HG03432 (cell line): ENCODE measurements around the gene UBLCP1.
A peak's percentile ranks its signal among the peaks of the same experiment; 100 is the strongest.
"Not testable (repeated sequence)": the region's sequence is repeated elsewhere in the genome, so short reads cannot be mapped to it uniquely, and the experiment has no call there.

ENCODE experiments used
- ATAC-seq: cut with Tn5 transposase; IDR thresholded peaks from one replicate; pipeline ENCODE4 v1.9.1; 2021; ENCODE audit warnings: mild to moderate bottlenecking, moderate library complexity; ENCODE audit not compliant: unreplicated experiment

UBLCP1 gene

GRCh38 chr5:159262859-159263568, at the start of gene UBLCP1:
UBLCP1 (plus strand) TSS chr5:159263290; CDS start chr5:159268916, 5,626 bp downstream.
- ATAC-seq = peak; percentile 93

DNA sequence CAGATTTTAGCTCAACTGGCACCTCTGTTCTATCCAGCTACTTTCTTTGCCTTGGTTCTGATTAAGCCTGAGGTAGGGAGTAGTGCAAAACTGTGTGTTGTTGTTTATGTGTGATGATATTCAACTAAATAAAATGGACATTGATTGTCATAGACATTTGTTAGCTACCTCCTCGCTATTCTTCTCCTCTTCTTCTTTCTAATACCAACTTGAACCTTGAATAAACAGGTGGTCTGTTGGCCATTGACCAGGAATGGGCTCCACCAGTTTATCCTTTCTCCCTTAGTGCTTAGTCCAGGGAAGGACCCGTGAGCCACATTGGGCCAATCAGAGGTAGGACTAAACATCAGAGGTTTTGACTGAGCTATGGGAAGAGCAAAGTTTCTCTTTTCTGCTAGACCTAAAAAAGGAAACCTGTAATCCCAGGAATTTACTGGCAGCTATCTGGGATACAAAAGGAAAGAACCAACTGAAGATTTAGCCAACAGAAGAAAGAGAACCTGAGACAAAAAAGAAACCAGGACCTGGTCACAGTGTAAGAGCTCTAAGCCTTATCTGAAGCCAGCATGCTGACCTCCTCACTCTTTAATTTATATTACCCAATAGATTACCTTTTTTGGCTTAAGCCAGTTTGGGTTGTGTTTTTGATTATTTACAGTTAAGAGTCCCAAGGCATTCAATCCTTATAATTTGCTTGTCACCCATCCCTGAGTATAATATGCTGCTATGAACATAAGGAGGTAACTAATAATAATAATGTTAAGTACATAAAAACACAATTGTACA, 48.4 kb upstream of the UBLCP1 start:
- no peak for ATAC-seq

DNA sequence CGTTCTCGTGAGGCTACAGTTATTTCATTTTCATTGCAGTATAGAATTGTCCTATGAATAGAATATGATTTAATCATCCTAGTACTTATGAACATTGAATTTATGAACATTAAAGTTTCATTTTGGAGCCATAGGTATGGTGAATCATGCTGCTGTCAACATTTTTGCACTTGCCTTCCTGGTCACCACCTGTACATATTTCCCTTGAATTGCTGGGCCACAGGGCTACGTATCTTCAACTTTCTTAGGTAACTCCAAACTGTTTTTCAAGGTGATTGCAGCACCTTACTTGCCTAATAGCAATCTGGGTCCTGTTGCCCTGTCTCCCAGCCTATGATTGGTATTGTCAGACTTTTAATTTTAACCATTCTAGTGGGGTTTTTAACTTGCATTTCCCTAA, 47.2 kb upstream of the UBLCP1 start:
- no peak for ATAC-seq

- no peak for ATAC-seq
Measured at GRCh38 chr5:159216454-159216853, 46.6 kb upstream of the UBLCP1 start.

GRCh38 chr5:159217236-159217635, 45.9 kb upstream of the UBLCP1 start:
- ATAC-seq = no peak

GRCh38 chr5:159218595-159219023, 44.5 kb upstream of the UBLCP1 start:
- no peak for ATAC-seq

DNA sequence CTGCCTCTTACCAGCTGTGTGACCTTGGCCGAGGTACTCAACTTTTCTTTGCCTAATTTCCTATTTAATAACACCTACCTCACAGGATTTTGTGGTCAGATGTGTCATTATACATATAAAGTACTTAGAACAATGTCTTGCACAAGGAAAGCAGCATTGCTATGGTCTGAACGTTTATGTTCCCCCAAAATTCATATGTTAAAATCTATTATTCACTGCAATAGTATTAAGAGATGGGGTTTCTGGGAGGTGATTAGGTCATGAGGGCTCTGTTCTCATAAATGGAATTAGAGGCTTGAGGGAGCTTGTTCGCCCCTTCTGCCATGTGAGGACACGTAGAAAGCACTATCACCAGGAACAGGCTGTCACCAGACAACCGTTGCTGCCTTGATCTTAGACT, 42.9 kb upstream of the UBLCP1 start:
- ATAC-seq = no peak

DNA sequence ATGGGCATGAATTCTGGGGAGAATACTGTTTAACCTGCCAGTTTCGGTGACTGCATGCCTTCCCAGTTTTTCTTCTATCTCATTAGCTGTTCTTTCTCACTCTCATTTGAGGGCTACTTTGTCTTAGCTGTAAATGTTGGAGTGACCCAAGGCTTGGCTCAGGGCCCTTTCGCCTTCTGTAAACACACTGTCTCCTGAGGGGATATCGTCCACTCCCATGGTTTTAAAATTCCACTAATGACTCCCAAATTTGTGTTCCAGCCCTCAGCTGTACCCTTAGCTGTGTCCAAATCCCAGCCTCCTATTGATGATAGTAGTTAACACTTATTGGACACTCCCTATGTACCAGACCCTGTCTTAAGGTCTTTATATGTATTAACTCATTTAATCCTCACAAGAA, 39.6 kb upstream of the UBLCP1 start:
- no peak for ATAC-seq

DNA sequence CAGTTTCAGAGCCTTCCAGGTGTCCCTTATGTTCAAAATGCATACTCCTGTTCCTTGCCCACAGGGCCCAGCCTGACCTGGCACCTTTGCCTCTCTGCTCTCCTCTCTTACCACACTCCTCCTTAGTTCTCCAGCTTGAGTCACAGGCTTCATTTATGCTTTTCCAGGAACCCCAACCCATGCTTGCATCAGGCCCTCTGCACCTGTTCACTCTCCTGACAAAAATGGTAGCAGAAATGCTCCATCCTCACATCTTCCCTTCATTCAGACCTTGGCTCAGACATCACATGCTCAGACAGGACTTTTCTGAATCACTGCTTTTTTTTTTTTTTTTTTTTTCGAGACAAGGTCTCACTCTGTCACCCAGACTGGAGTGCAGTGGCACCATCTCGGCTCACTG, 38.6 kb upstream of the UBLCP1 start:
- ATAC-seq = no peak

GRCh38 chr5:159226451-159226850, 36.6 kb upstream of the UBLCP1 start:
- no peak for ATAC-seq

GRCh38 chr5:159227452-159227851, 35.6 kb upstream of the UBLCP1 start:
- no peak for ATAC-seq

GRCh38 chr5:159228097-159228496, 35.0 kb upstream of the UBLCP1 start:
- ATAC-seq = not testable (repeated sequence)

DNA sequence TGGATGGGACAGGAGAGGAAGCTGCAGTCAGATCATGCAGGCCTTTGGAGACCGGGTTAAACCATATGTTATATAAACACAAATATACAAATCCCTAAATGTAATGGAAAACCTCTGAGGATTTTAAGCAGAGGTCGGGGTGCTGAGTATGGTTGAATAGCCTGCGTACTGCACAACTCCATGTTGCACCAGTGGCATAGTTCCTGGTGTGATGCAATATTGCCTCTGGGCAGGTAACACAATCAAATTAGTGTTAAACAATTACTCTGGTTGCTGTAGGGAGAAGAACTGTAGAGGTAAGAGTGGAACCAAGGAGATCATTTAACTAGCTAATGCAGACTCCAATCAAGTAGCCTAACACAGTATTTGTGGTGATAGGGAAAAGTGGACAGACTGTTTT, 32.4 kb upstream of the UBLCP1 start:
- no peak for ATAC-seq

GRCh38 chr5:159231167-159231566, 31.9 kb upstream of the UBLCP1 start:
- no peak for ATAC-seq

- not testable (repeated sequence) for ATAC-seq
Measured at GRCh38 chr5:159235871-159236520, 27.1 kb upstream of the UBLCP1 start.

DNA sequence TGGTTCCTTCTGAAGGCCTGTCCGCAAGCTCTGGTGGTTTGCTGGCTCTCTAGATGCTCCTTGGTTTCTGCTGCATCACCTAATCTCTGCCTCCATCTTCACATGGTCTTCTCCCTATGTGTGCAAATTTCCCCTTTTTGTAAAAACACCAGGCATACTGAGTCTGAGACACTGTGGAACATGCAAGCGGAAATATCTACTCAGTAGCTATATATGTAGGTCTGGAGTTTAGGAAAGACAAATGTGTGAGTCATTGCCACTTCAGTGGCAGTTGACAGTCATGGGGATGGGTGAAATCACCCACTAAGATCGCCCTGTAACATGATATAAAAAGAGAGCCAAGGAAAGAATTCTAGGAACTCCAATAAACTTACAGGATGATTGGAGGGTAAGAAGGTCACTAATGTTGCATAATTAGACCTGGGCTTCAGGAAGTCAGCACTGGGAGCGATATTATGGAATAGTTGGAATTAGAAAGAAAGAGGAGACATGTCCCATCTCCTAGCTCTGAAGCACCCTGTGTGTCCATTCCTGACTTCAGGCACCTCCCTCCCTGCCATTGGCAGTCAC, 22.7 kb upstream of the UBLCP1 start:
- no peak for ATAC-seq

DNA sequence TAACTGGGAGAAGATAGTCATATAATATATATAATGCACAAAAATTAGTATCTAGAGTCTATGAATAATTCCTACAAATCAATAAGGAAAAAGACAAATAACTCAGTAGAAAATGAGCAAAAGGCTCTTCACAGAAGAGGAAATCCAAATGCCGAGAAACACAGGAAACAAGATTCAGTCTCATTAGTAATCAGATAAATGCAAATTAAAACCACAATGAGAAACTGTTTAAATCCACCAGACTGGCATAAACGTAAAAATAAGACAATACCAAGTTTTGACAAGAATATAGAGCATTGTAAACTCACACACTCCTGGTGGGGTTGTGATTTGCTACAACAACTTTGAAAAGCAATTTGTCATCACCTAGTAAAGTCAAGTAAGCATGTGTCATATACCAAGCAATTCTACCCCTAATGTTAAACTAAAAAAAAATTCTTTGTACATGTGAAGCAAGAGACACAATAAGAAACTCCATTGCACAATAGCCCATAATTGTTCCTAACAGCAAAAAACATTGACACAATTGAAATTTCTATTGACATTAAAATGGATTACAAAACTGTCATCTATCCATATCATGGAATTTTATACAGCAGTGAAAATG, 21.0 kb upstream of the UBLCP1 start:
- no peak for ATAC-seq

DNA sequence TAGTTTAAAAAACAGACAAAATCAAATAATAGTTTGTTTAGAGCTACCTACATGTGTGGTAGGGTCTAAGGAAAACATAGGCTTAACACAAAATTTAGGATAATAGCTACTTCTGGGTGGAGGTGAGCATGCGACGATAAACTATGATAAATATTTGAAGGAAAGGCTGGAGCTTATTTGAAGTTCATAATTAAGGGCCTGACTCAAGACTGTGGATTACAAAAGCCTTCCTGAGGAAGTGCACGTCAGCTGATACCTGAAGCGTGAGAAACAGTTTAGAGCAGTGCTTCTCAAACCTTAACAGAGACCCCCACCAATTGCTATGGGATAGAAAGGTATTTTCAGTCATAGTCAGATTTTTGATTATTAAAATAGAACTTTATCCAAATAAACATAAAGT, 20.4 kb upstream of the UBLCP1 start:
- no peak for ATAC-seq

- no peak for ATAC-seq
Measured at GRCh38 chr5:159243385-159243784, 19.7 kb upstream of the UBLCP1 start.

DNA sequence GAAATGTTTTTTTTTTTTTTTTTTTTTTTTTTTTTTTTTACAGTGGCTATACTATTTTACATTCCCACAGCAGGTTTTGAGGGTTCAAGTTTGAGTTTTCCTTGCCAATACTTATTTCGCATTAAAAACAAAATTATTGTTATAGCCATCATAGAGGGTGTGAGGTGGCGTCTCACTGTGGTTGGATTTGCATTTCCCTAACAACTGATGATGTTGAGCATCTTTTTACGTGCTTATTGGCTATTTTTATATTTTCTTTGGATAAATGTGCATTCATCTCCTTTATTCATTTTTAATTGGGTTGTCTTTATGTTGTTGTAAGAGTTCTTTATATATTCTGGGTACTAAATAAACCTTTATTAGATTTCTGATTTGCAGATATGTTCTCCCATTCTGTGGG, 18.9 kb upstream of the UBLCP1 start:
- ATAC-seq = no peak

- no peak for ATAC-seq
Measured at GRCh38 chr5:159244890-159245289, 18.2 kb upstream of the UBLCP1 start.
